GM19467 (cell line): ENCODE data around the gene PKD2L2.
"Not testable (repeated sequence)": the region's sequence is repeated elsewhere in the genome, so short reads cannot be mapped to it uniquely, and the experiment has no call there.

Experiments used
- ATAC-seq: cut with Tn5 transposase; IDR thresholded peaks from one replicate; pipeline ENCODE4 v1.9.1; 2021; ENCODE audit warnings: mild to moderate bottlenecking, moderate library complexity; ENCODE audit not compliant: unreplicated experiment

The PKD2L2 gene

GRCh38 chr5:137888863-137889759 is at the start of gene PKD2L2:
Gene PKD2L2, plus strand, starts transcription at chr5:137889457. Its CDS starts 35 bp downstream, at chr5:137889492.
- ATAC-seq, result peak; percentile 92

GRCh38 chr5:137842296-137842695 is 47.0 kb upstream of the PKD2L2 start:
- ATAC-seq, result no peak

DNA sequence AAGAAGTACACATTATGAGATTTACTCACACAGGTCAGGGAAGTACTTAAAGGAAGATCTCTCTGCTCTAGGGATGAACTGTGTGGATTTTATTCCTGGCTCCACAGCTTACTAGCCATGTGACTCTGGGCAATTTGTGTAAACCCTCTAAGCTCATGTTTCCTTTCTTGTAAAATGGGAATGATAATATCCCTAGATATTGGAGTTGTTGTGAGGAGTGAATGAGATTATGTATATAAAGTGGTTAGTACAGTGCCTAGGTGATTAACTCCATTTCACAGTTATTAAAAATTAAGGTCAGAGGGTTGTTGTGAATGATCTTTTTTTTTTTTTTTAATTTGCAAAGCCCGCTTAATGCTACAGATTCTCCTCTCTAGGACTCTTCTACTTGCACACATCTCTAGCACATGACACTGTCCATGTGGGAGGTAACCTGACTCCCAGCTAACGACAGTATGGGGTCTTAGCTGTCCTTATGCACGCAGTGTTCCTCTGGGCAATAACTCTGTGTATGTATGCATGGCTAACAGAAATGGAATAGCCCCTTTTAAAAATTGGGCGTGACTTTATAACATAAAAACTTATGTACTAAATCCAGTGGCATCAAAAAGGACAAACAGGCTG is 45.5 kb upstream of the PKD2L2 start:
- no peak for ATAC-seq

DNA sequence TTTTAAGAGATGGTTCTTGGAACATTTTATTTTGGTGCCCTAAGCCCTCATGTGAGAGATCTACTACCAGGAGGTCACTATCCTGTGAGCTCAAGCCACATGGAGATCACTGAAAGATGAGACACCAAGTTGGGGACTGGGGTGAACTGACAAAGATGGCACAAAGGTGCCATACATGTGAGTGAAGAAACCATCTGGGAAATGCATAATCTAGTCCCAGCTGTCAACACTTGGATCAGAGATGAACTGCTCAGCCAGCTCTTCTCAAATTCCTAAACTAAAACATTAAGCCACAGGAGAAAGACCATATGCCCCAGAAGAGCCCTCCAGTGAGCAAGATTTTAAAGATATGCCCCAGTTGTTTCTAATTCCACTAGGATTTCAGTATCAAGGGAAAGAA is 43.8 kb upstream of the PKD2L2 start:
- no peak for ATAC-seq

- no peak for ATAC-seq
Measured at GRCh38 chr5:137847687-137848086, 41.6 kb upstream of the PKD2L2 start.

DNA sequence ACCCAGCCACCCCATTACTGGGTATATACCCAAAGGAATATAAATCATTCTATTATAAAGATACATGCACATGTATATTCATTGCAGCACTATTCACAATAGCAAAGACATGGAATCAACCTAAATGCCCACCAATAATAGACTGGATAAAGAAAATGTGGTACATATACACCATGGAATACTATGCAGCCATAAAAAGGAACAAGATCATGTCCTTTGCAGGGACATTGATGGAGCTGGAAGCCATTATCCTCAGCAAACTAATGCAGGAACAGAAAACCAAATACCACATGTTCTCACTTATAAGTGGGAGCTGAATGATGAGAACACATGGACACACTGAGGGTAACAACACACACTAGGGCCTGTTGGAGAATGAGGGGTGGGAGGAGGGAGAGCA is 36.1 kb upstream of the PKD2L2 start:
- not testable (repeated sequence) for ATAC-seq

DNA sequence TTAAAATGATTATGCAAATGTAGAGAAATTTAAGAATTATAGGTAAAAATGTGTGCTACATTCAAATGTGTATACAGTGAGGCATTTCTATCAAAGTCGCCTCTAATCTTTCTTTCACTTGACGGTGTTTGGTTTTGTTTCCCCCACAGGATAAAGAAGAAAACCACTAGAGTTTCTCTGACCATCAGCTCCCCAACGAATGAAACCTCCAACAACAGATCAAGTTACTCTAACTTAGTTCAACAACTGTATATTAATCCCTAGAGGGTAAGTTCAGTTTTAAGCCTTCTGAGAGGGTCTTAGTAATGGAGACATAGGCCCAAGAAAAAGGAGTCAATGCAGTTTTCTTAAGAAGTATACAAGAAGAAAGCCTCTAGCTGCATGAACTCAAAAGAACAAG is 33.1 kb upstream of the PKD2L2 start:
- ATAC-seq, result no peak

- ATAC-seq, result no peak
Measured at GRCh38 chr5:137856916-137857862, 32.1 kb upstream of the PKD2L2 start.

GRCh38 chr5:137858223-137858916 is 30.9 kb upstream of the PKD2L2 start:
- ATAC-seq, result peak; percentile 64

GRCh38 chr5:137858954-137859353 is 30.3 kb upstream of the PKD2L2 start:
- ATAC-seq, result no peak

GRCh38 chr5:137862251-137862650 is 27.0 kb upstream of the PKD2L2 start:
- ATAC-seq, result no peak

- not testable (repeated sequence) for ATAC-seq
Measured at GRCh38 chr5:137863653-137864052, 25.6 kb upstream of the PKD2L2 start.

DNA sequence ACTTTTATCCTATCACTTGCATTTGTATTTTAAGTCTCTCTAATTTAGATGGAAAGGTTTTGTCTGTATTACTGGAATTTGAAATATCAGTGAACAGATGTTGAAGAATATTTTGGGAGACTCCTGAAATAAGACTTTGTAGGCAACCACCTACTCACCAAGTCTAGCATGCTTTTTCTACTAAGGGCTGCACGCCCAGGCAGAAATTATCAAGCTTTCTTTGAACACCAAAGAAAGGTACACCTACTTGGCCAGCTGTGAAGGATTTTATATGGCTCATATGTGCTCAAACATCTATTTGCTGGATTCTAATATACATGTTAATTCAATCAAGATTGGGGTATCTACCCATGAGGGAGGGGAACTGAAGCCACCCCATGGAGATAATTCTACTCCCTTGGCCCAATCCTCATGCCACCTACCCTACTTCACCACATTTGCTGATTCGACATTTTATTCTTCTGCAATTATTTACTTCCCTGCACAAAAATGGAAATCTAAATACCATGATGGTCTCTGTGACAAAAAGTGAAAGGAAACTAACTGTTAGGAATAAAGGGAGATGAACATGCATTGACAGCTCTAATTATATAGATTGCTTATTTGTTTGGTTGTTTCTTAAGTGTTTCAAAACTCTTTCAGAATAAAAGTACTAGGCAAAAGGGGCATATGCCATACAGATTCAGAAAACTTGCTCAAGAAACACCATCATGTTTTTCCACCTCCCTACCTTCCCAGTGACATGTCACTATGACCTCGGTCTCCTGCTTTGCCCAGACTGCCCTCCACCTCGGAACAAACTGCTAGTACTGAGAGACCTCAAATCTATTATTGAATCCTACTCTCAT is 22.5 kb upstream of the PKD2L2 start:
- ATAC-seq, result no peak

- no peak for ATAC-seq
Measured at GRCh38 chr5:137867664-137868063, 21.6 kb upstream of the PKD2L2 start, which contains the start of gene MYOT. Gene MYOT, plus strand, starts transcription at chr5:137867860. Its CDS starts 2,792 bp downstream, at chr5:137870652.

GRCh38 chr5:137870647-137871339 is 18.5 kb upstream of the PKD2L2 start:
- ATAC-seq, result no peak

DNA sequence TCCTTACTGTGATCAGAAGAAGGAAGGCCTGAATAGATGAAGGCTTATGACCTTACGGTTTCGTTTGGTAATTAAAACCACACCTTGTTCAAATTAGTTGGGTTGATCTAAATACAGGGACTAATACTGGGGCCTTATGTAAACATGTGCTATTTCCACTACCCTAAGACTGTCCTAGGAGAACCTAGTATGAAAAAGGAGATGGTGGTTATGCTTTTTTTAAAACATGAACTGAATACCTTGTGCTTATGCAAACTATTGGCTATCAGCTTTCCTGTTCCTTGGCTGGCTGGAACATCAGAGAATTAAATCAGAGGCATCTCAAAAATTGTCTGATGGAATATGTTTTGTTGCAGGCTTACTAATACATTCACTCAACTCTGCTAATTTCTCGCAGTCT is 17.7 kb upstream of the PKD2L2 start:
- no peak for ATAC-seq

DNA sequence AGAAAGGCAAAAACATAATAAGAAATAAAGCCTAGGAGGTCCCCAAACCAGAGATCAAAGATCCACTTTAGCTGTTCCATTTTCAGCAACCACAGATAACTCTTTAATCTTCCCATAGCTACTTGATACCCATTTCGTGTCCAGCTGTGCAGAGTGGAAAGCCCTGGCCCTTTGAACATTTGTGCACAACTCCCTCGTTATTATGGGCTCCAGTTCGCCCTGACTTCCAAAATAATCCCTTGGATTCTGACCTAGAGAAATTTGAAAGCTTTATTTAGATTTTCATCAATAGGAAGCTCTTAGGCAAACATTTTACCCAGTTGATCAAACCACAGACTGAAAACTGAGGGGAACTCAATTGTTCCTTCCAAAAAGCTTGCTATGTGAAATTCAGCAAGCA is 16.8 kb upstream of the PKD2L2 start:
- no peak for ATAC-seq

GRCh38 chr5:137876101-137876500 is 13.2 kb upstream of the PKD2L2 start:
- ATAC-seq, result no peak

- ATAC-seq, result no peak
Measured at GRCh38 chr5:137880313-137880712, 8.9 kb upstream of the PKD2L2 start.
